Cerebellar cortex (tissue), 1 donor: Measurements from ENCODE around the gene IP6K2.

Experiments
- DNase-seq: peaks from one replicate; pipeline ENCODE4 v3.0.0-alpha.2; 2015; ENCODE audit warnings: low spot score

IP6K2 gene

DNA sequence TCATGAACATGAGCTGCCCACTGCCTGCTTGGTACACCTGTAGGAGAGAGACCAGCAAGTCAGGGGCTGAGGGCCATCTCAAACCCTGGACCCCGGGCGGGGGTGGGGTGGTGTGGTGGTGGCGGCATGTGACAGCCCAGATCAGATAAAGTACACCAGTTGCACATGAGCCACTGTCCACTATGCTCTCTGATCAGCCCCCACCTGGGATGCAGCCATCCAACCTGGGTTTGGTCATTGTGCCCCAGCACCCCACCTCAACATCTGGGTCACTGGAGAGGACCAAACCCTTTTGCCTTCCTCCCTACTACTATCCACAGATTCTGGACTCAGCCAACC is 28.3 kb downstream of the IP6K2 start:
- DNase-seq: no peak

DNA sequence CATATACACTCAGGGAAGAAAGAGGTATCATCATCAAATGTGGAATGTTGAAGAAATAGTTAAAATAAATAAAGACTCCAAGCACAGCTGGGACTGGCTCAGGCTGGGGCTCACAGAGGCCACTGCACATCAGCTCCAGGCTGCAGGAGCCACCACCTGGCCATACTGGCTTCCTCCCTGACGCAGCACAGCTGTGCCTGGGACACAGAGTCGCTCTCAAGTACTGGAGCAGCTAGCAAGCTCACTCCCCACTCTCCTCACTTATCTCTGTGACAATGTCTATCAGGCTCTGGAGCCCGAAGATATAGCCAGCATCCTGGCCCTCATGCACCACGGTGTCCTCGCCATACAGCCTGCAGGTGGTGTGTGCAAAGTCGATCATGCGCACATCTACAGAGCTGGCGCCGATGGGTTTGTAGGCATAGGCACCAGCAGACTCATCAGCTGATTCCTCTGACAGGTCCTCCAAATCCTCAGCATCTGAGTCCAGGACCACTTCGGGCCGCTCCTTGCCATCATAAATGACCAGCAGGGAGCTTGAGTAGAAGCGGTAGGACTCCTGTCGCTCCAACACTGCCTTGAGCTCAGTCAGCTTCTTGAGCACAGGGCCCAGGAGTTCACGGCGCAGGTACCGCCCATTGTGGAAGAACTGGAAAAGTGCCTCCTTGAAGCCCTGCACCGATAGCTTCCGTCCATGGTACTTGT is 28.8 kb downstream of the IP6K2 start:
- peak; percentile 53 for DNase-seq

DNA sequence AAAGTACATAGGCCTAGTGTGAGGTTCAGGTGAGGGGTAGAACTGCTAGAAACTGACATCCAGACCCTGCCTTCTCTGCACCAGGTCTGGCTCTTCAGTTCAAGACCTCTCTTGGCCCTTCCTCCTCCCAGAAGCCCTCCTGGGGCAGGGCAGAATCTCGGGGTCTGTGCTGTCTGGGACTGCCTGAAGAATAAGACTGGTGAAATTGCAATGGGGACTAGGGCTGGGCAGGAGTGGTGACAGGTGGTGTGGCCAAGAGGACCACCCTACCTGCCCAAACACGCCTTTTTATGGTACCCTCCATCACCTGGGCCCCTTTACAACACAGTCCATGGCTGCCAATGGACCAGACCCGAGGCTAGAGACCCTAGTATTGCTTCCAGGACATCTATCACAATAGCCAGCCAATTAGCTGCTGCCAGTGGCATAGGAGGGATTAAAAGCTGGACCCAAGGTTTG is 29.8 kb downstream of the IP6K2 start:
- no peak for DNase-seq

DNA sequence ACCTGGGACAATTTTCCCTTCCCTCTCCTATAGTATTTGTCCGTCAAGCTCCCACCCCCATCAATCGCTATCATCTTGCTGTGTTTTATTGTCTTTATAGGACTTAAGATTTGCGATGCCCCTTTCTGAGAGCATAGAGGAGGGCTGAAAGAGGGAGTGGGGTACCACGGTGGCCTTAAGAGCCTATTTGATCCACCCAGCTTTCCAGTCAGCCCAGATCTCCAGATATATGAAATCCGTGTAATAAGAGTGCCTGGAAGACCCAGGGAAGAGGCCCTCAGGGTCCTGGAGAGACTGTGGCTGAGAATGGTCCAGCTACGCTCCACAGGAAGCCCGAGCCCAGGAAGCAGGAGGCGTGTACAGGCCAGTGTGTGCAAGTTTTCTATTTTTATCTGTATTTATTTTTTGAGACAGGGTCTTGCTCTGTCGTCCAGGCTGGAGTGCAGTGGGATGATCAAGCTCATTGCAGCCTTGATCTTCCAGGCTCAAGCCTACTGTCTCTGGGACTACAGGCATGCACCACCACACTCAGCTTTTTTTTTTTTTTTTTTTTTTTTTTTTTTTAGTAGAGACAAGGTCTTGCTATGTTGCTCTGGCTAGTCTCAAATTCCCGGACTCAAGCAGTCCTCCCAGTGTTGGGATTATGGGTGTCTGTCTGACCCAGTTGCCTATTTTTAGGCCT is 30.3 kb downstream of the IP6K2 start:
- DNase-seq: peak; percentile 47

DNA sequence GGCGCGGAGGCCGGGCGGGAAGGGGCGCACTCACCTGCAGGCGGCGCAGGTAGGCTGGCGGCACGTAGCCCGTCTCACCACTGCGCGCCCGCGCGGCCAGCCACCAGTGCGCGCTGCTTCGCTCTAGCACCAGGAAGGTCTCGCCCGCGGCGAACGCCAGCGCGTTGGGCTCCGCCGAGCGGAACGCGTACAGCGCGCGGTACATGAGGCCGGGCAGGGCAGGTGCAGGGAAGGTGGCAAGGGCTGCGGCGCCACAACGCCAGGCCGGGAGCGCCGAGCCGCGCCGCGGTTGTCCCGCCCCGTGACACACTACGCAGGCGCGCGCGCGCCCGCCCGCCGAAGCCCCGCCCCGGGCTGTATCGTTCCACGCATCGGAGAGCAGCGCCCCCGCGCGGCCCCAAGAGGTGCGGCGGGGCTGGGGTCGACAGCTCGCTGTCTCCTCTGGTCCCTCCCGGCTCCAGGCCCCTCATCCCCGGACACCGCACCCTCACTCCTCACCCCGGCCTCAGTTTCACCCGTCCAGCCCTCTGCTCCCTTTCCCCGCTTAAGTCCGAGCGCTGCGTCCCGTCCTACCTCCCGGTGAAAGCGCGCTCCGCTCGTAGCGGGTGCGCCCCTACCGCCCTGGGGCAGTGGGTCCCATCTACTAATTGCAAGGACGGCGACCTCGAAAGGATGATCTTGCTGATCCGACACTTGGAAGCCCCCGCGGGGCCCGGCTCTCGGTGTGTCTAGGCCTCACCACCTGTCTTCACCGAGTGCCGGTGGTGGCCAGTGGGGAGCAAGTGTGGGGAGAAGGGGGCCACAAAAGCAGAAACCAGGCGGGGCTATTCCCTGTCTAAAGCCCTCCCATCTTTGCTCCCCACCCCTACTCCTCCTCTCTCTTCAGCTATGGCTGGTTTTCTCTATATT is 31.2 kb downstream of the IP6K2 start, which contains the start of gene NCKIPSD:
TSS of gene NCKIPSD (minus strand) at position 313 of the 909 bp plus-strand sequence. CDS start at position 205, 108 bp downstream.
- DNase-seq: peak; percentile 81

DNA sequence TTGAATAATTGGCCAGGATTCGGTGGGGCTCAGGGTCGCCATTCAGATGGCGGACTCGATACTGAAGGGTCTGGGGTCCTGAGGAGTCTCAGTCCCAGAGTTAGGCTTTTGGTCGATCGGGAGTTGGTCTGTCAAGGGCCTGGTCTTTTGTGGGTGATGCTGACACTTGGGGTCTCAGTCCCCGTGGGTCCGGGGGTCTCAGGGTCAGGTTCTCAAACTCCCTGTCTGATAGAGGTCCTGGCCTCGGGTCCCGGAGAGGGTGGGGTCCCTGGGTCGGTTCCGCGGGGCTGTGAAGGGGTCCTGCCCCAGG is 31.8 kb downstream of the IP6K2 start:
- no peak for DNase-seq

DNA sequence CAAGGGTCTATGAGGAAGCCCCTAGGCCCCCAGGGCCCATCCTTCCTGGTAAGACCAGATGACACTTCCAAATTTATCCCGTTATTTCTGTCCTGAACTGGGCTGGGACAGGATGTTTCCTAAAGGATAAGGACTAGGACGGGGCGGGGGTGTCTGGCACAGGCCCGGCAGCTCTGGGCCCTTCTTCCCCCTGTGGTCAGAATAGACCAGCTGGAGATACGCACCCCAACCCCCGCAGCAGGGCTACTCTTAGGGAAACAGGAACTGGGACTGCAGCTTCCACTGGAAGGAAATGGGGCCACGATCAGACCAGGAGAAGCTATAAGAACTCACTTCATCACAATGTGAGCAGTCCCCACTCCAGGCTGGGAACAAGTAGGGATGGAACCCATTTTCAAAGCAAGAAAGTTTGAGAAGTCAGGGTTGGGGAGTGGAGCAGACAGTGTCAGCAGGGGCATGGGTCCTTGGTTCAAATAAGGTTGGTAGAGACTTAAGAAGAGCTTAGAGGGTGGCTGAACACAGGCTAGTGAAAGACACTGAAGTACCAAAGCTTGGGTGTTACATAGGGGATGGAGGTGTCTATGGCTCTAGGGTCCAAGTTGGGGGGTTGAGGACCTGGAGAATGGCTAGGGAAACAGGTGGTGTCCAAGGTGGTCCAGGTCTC is 32.4 kb downstream of the IP6K2 start:
- no peak for DNase-seq

DNA sequence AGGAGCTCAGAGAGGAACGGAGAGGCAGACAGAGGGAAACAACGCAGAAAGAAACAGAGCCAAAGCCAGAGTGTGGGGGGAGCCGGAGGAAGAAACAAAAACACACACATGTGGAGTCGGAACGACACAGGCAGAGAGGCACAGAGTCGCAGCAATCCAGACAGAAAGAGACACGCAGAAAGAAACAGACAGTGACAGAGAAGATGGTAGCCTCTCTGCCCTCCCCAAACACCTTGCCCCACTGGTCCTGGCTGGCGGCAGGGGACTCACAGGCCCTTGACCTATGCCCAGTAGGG is 33.0 kb downstream of the IP6K2 start:
- no peak for DNase-seq

DNA sequence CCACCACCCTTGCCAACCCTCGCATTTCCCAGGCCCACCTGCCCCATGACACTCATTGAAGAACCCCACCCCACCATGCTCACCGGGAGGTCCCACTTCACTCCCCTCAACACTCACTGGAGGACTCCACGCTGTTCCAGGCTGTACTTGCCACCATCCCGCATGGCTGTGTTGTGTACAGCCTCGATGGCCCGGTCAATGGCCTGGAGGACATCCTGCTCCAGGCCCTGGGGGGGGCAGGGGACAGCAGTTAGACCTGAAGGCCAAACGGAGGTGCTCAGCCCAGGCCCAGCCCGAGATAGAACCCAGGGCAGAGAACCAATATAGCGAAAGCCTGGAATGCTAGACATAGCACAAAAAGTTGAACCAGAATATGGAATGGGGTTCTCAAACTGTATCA is 34.2 kb downstream of the IP6K2 start:
- DNase-seq: no peak

DNA sequence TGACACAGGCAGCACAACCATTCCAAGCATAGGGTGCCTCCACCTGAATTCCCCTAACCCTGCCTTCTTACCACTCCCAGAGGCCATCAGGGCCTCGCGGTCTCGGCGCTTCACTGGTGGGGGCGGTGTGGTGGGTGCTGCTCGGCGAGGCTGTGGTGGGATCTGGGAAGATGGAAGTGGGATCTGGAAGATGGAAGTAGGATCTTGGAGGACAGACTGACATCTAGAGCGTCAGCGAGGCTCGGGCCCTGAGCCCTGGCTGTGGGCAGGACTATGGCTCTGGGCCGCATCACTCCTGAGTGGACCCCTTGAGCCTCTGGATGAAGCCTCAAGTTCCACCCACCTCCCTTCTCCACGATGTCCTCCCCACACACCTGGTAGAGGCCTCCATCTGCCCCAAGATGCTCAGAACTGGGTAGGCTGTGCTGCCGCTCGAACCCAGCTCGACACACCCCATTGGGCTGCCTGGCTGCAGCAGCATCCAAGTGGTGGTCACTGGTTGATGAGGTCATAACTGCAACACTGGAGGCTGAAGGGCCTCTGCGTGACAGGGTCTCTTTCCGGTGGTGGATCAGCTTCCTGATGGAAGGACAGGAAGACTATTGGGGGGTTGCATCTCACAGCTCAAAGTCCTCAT is 34.9 kb downstream of the IP6K2 start:
- DNase-seq: no peak

DNA sequence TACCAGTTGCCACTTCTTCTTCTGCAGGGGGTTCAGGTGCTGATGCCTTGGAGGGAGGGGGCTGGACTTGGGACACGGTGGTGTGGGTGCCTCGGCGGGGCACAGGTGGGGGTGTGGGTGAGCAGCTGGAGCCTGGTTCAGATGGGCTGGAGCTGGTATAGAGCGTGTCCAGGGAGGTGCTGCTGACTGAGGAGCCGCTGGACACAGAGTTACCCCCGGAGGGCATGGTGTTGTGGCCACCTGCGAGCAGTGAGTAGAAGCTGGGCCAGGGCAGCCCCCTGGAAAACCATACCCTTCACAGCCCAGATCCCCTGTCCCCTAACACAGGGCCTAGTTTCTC is 35.5 kb downstream of the IP6K2 start:
- no peak for DNase-seq

DNA sequence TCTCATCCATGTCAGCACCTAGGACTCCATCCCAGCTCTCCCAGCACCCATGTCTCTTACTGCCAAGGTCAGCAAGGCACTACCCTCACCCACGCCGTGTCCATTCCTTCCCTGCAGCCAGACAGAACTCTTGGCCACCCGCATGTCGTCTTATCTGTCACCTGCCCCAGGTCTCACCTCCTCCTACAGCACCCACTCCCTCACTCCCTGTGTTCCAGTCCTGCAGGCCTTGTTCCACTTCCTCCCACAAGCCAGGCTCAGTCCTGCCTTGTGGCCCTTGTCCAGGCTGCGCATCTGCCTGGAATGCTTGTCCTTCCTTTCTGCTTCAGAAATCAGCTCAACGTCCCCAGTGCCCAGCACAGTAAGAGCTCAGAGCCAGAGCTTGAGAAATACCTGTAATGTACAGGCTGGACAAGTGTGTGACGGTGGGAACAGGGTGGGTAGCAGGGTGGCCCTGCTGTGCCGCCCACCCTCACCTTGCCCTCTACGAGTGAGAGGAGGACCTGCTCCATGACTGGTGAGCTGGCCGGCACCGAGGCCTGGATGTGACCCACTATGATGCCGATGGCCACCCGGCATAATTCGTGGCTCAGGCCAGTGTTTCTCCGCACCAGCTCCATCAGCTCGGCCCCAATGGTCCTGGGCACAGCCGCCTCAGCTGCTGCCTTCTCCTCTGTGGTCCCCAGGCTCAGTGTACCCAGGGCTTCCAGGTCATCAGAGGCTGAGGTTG is 36.0 kb downstream of the IP6K2 start:
- no peak for DNase-seq

DNA sequence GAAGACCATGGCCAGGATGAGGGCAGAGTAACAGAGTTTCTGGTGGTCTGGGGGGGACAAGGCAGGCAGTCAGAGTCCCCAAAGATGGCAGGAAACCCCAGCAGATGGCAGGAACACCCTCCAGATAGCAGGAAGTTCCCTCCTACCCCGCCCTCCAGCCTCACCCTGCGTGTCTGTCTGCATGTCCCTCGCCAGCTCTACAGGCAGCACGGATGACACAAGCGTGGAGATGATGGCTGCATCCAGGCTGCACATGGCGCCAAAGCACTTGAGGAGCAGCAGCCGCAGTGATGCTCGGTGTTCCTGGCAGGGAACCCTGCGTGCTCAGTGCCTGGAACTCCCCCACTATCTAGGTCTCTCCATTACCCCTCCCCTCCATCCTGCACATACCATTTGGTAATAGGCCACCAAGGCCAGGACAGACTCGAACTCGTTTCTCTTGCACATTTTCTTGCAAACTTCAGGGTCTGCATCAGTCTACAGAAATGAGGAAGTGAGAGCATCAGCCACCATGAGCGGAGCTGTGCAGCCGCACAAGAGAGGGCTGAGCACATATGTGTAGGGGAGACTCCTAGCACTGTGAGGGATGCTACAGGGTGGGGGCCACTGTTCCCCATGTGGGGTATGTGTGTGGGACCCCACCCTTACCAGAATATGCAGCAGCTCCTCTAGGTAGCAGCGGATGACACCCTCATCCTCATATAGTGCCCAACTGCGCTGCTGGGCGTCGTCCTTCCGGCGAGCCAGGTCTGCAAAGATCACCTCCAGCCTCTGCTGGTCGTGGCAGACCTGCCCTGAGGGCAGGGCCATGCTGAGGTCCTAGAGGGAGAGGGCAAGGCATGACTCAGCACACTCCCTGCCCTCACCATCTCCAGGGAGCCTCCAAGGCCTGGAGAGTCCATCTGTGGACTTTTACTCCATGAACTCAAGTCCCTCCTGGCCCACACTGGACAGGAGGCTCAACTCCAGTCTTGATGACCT is 37.3 kb downstream of the IP6K2 start:
- no peak for DNase-seq

DNA sequence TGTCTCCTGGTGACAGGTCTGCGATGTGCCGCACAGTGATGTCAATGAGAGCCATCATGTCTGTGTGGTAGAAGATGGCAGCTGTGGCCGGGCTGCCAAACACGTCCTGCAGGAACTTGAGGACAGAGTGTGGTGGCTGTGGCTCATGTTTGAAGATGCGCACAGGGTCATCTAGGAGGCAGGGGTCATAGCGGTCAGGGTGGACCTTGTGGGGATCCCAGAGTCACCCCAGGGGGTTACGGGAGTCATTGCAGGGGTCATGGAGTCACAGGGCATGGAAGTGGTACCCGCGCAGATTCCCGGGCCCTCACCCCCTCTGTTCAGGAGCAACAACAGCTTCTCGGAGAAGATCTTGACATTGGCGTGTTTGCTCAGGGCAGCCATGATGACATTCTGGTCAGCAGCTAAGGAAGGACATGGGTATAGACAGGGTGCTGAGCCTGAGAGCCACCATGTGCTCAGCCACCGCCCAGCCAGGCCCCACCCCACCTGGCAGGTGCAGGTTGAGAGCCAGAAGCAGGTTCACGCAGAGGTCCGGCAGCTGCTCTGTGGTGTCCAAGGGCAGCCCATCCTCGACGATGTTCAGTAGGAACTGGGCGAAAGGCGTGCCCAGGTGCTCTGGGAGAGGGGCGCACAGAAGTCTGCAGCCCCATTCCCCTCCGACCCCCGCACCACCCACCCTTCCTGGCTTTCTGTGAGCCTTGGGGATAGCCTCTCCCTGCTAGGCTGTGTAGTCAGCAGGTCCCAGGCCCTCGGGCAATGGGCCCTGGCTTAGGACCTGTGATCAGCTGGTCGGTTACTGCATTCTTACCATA is 38.2 kb downstream of the IP6K2 start:
- DNase-seq: no peak

DNA sequence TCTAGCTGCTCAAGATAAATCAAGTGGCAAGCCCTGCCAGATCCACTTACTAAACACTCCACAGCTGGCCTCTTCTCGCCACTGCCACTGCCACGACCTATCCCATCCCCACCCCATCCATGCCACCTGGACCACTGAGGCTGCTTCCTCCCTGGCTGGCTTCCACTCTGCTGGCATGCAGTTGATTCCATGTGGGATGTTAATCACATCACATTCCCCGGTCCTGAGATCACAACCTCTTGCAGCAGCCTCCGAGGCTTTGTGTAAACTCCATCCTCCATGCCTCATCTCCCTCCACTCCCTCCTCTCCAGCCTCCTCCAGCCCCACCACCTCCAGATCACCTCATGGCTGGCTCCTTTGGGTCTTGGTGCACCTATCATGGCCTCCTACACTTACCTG is 39.0 kb downstream of the IP6K2 start:
- DNase-seq: no peak

DNA sequence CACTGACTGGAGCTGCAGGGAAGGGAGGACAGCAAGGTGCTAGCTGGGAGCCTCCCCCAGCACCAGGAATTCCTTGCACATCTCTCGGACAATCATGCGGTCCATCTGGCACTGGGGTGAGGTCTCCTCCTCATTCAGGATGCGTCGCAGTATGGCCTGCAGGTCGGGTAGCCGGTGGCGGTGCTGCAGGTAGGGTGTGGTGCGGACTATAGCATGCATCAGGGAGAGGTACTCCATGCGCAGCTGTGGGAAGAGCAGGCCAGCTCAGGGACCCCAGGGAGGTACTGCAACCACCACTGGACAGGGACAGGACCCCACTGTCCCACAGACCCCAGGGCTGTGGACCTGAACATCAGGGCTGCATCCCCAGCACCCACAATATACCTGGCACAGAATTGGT is 42.5 kb downstream of the IP6K2 start:
- DNase-seq: no peak

DNA sequence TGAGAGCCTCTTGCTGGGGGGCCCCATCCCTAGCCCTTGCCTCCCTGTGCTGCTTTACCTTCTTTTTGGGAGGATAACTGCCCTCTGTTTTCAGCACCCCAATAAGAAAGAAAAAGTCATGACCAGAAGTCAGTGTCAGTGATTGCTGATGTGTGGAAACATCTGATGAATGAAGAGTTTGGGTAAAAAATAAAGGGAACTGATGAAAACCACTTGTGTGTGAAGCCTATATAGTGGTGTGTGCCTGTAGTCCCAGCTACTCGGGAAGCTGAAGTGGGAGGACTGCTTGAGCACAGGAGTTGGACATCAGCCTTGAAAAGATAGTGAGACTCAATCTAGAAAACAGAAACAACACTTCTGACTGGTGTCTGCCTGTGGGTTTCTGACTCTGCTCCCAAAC is 44.5 kb downstream of the IP6K2 start:
- DNase-seq: no peak

DNA sequence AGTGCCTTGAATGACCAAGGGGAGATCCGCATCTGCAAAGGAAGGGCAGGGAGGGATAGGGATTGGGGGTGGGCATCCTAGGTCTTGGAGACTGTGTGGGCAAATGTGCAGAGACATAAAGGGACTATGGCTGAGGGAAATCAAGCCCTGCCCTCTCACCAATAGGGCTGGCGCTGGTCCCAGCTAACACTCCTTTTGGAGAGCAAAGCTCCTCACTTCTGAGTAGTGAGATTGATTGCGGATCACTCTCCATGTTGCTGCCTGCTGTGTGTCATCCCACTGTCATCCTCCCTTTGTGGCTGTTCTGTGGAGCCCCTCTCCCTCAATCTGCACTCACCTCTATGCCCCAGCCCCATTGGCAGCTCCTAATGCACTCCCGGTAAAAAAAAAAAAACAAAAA is 52.1 kb downstream of the IP6K2 start:
- DNase-seq: no peak

DNA sequence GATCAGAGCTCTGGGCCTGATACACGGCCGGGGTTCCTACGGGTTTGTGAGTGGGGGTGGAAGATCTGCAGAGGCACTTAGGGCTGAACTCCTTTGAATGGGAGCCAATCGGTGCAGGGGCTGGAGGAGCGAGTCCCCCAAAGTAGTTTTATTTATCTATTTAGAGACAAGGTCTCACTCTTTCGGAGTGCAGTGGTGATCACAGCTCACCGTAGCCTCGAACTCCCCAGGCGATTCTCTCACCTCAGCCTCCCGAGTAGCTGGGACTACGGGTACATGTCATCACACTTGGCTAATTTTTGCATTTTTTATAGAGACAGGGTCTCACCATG is 52.7 kb downstream of the IP6K2 start:
- no peak for DNase-seq
